Esophagus squamous epithelium (tissue), 5 donors: Measurements from ENCODE around the gene SIK1. TPM values are rescaled to one million over a fixed set of nuclear protein-coding genes. Genes with fewer than 3 reads are reported as not detected.
"Not testable (repeated sequence)": the region's sequence is repeated elsewhere in the genome, so short reads cannot be mapped to it uniquely, and the experiment has no call there.

ENCODE experiments used
- DNase-seq: peaks from one replicate; lab custom pipeline; 2025; lab: John Stamatoyannopoulos, UW
- H3K27ac ChIP-seq, 4 donors: fragments of 200-600 bp; sonication (generic); one replicate each; pipeline ENCODE4 v1.5.1; 2016 to 2019; ENCODE audit warnings: mild to moderate bottlenecking in 1 of 4
- H3K27me3 ChIP-seq, 4 donors: fragments of 200-600 bp; sonication (generic); 1 replicate in 3 of 4; 2 replicates in 1 of 4; pipeline versions ENCODE4 v1.5.1 to v1.6.0; 2017 to 2021; ENCODE audit warnings: antibody characterized with exemption in 1 of 4
- H3K36me3 ChIP-seq, 3 donors: fragments of 200-600 bp; sonication (generic); one replicate each; pipeline ENCODE4 v1.5.1; 2016 to 2019
- H3K4me1 ChIP-seq, 3 donors: fragments of 200-600 bp; sonication (generic); one replicate each; pipeline ENCODE4 v1.5.1; 2017 to 2019
- H3K4me3 ChIP-seq, 4 donors: fragments of 200-600 bp; sonication (generic); 1 replicate in 3 of 4; 2 replicates in 1 of 4; pipeline ENCODE4 v1.5.1; 2016 to 2019; ENCODE audit warnings: mild to moderate bottlenecking in 2 of 4, moderate library complexity in 1 of 4
- H3K9me3 ChIP-seq, 3 donors: fragments of 200-600 bp; sonication (generic); one replicate each; pipeline ENCODE4 v1.5.1; 2016 to 2019
- WGBS, 2 donors: methylation state at CpG; one replicate each; pipeline ENCODE4 v1.1.5; 2018; 5-methylcytosine and 5-hydroxymethylcytosine counted together
- intact Hi-C: fragments of 100-400 bp; cut with DNase I; formaldehyde crosslinking; loops from one replicate; pipeline ENCODE4 v1.15.0; 2022
- total RNA-seq, 4 donors: library from RNA; depleted of rRNA; stranded (reverse); fragments of >200 nt; gene quantifications; one replicate each; pipeline ENCODE4 v1.1.0, GENCODE V29; 2016
- donor health status: DM: yes; HTN: yes; CAD: no.

Gene SIK1
- total RNA-seq, 4 donors from 2014 or later: 0.09 to 3.6 (median 2.0) TPM

DNA sequence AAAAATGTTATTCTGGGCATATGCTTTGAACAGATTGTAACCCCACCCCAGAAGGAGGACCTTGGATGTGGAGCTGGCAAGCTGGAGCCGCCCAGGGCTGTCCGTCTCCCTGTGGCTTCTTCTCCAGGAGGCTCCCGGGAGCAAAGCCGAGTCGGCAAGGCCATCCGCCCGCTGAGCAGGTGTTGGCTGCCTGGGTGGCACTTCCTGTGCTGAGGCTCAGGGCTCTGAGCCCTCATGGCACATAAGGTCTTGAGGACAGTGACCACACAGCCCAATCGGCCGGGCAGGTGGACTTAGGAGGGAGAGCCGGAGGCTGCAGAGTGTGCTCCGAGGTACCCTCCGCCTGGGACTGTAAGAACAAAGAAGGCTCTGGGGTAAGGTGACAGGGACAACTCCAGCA, 28.8 kb upstream of the SIK1 start:
- H3K36me3 ChIP-seq, DNase-seq, H3K4me3 ChIP-seq, H3K9me3 ChIP-seq, H3K27ac ChIP-seq, H3K4me1 ChIP-seq, intact Hi-C loops, H3K27me3 ChIP-seq: not testable (repeated sequence)
- no CpG with 5 or more reads among the region's 12 CpGs for WGBS, 2 donors

DNA sequence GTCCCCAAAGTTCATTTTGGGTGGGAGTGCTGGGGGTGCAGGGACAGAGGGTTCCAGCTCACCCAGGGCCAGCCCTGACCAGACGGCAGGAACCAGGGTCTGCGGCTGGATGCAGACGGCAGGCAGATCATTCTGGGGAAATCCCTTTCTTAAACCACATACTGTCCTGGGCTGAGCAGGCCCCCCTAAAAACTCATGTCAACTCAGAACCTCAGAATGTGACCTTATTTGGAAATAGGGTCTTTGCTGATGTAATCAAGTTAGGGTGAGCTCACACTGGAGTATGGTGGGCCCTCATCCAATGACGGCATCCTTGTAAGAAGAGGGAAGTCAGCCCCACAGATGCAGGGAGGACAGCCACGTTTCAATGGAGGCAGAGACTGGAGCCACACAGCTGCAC, 27.2 kb upstream of the SIK1 start:
- H3K27ac ChIP-seq, DNase-seq, H3K4me3 ChIP-seq, H3K27me3 ChIP-seq, H3K9me3 ChIP-seq, H3K36me3 ChIP-seq, H3K4me1 ChIP-seq, intact Hi-C loops: not testable (repeated sequence)
- WGBS, 2 donors: no CpG with 5 or more reads among the region's 5 CpGs

DNA sequence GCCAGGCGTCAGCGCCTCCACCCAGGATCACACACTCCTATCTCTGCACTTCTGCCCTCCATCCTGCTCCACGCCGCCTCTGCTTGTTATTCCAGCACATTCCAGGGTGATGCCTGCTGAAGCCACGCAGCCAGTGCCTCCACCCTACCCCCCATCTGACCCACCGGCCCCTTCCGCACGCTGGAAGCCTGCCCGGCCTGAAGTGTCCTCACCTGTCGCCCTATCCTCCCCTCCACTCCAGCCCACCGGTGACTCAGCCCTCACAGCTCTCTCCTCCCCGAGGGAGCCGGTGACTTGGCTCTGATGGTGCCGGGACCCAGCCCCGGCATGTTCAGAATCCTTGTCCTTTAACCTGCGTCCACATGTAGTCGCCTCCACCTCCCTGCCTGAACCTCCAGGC, 24.9 kb upstream of the SIK1 start:
- no CpG with 5 or more reads among the region's 17 CpGs for WGBS, 2 donors
- H3K4me1 ChIP-seq, H3K4me3 ChIP-seq, intact Hi-C loops, H3K9me3 ChIP-seq, DNase-seq, H3K27ac ChIP-seq, H3K36me3 ChIP-seq, H3K27me3 ChIP-seq: not testable (repeated sequence)

DNA sequence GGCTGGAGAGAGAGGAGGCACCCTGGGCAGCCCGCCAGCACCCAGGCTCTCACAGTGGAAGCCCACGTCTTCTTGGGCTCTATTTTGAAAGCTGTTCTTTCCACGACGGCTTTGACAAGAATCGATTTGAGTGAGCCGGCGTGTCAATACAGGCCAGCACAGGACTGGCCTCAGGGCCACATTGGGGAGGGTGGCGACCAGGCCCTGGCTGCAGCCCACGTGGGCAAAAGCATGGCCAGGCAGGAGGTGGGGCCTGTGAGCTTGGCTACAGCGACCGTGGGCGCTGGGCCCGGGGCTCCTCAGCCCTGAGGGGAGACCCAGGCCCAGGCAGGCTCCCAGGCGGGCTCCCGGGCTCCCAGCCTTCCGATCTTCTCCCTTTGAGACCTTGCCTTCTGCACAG, 23.4 kb upstream of the SIK1 start:
- H3K9me3 ChIP-seq, DNase-seq, H3K4me1 ChIP-seq, H3K4me3 ChIP-seq, intact Hi-C loops, H3K36me3 ChIP-seq, H3K27ac ChIP-seq, H3K27me3 ChIP-seq: not testable (repeated sequence)
- no CpG with 5 or more reads among the region's 16 CpGs for WGBS, 2 donors

DNA sequence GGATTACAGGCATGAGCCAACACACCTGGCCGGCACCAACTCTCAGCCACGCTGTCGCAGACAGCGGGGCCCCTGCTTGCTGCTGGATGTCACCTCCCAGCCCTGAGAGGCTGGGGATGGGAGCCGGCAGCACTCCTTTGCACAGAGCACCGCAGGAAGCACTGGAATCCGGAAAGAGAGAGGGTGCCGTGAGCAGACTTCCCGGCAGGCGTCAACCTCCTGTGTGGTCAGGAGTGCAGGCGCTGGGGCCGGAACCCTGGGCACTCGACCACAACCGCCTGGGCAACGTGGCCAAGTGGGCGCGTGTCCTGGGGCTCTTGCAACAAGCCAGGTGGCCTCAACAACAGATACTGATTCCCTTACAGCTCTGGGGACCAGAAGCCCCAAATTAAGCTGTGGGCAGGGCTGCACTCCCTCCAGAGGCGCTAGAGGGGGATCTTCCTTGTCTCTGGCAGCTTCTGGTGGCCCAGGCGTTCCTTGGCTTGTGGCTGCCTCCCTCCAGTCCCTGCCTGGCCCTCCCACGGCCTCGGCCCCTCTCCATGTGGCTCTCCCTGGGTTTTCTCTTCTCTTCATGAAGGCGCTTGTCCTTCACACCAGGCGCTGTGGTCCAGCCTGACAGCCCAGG, 20.5 kb upstream of the SIK1 start:
- H3K4me3 ChIP-seq, H3K9me3 ChIP-seq, intact Hi-C loops, H3K27me3 ChIP-seq, H3K27ac ChIP-seq, DNase-seq, H3K36me3 ChIP-seq, H3K4me1 ChIP-seq: not testable (repeated sequence)
- WGBS, 2 donors: no CpG with 5 or more reads among the region's 23 CpGs

DNA sequence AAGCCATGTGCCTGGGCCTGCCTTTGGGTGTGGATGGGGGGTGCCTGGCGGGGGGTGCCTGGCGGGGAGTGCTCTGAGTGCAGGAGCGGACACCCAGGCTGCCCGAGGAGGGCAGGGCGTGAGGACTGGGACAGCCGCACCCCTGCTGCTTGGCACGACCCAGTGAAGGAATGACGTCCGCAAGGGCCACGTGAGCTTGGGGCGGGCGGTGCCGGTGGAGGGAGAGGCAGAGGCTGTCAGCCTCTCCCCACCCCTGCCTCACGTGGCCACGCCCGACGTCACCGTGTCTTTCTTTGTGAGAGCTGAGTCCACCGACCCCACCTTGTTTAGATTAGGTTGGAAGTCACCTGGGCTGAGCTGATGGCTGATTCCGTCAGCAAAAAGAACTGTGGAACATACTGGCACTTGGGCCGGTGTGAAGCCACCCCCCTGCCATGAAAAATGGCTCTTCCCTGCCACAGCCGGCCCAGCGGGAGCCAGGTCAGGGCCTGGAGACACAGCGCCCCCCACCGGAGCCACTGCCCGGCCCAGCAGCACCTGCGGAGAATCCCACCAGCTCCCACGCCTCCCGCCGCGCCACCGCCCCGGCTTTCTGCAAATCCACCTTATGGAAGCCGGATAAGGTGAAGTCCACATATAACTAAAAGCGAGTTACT, 19.5 kb upstream of the SIK1 start:
- intact Hi-C loops, H3K36me3 ChIP-seq, H3K4me1 ChIP-seq, H3K27ac ChIP-seq, H3K27me3 ChIP-seq, H3K4me3 ChIP-seq, H3K9me3 ChIP-seq, DNase-seq: not testable (repeated sequence)
- no CpG with 5 or more reads among the region's 35 CpGs for WGBS, 2 donors

DNA sequence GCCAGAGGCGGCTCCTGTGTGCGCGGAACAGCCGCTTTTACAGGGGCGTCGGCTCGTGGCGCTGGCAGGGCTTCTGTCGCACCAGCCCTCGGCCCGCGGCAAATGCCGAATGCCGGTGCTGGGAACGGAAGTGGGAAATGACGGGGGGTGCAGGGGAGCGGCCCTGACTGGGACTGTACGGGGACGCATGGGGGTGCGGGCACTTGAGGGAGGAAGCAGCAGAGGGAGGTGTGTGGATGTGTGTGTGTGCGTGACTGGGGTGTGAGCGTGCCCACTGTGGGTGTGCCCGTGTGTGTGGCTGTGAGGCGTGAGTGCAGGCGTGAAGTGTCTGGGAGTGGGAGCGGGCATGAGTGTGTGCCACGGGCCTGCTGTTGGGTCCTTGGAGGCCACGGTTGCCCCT, 17.6 kb upstream of the SIK1 start:
- H3K27ac ChIP-seq, intact Hi-C loops, H3K4me3 ChIP-seq, H3K36me3 ChIP-seq, H3K27me3 ChIP-seq, H3K9me3 ChIP-seq, DNase-seq, H3K4me1 ChIP-seq: not testable (repeated sequence)
- WGBS, 2 donors: no CpG with 5 or more reads among the region's 28 CpGs

DNA sequence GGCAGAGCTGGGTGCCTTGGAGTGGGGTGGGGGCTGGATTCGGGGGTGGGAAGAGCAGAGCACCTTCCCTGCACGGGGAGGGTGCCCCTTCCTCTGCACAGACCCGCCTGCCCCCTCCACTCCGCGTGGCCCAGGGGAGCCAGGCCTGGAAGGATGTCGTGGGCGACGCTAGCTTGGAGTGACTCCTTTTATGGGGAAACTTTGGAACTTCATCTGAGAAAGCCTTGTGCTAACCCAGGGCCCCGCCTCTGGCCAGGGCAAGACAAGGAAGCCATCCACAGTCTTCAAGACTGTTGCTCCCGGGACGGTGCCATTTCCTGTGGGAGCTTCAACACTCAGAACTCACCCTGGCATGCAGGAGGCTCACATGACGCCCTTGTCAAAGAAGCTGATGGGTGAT, 15.6 kb upstream of the SIK1 start:
- H3K36me3 ChIP-seq, H3K4me3 ChIP-seq, H3K4me1 ChIP-seq, DNase-seq, H3K27ac ChIP-seq, H3K27me3 ChIP-seq, intact Hi-C loops, H3K9me3 ChIP-seq: not testable (repeated sequence)
- no CpG with 5 or more reads among the region's 12 CpGs for WGBS, 2 donors

DNA sequence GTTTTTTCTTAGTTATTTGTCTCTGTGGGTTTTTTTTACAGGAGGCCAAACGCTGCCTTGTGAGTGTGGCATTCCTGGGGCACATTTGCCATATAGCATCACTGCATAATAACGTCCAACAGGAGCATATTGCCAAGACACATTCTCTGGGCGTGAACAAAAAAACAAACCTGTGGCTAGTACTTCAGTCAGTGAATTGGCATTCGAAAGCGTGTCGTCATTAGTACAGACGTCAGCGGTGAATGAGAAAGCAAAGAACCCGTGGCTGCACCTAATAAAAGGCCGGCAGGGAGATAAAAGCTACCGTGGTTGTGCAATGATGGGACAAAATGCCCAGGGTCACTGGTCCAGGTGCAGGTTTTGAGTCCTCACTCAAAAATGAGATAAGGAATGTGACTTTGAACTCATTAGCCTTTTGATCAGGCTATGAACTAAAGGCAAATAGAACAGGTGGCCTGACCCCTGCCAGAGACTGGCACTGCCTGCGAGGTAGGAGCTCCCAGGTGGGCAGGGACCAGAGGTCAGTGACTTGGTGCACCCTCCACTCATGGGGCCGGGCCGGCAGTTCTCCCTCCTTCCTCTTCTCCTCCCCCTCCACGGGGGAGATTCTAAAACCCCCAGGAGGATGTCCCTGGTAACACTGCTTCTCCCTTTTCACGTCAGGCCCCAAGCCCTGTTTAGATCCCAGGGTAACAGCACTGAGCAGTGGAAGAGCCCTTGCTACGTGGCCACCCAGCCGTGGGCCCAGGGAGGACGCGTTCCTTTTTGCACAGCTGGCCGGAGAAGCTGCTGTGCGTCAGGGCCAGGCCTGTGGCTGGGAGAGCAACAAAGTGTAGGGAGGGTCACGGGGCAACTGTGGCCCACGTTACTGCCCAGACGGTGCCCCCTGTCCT, 14.2 kb upstream of the SIK1 start:
- intact Hi-C loops, DNase-seq, H3K4me1 ChIP-seq, H3K36me3 ChIP-seq, H3K4me3 ChIP-seq, H3K27ac ChIP-seq, H3K27me3 ChIP-seq, H3K9me3 ChIP-seq: not testable (repeated sequence)
- WGBS, 2 donors: no CpG with 5 or more reads among the region's 25 CpGs

DNA sequence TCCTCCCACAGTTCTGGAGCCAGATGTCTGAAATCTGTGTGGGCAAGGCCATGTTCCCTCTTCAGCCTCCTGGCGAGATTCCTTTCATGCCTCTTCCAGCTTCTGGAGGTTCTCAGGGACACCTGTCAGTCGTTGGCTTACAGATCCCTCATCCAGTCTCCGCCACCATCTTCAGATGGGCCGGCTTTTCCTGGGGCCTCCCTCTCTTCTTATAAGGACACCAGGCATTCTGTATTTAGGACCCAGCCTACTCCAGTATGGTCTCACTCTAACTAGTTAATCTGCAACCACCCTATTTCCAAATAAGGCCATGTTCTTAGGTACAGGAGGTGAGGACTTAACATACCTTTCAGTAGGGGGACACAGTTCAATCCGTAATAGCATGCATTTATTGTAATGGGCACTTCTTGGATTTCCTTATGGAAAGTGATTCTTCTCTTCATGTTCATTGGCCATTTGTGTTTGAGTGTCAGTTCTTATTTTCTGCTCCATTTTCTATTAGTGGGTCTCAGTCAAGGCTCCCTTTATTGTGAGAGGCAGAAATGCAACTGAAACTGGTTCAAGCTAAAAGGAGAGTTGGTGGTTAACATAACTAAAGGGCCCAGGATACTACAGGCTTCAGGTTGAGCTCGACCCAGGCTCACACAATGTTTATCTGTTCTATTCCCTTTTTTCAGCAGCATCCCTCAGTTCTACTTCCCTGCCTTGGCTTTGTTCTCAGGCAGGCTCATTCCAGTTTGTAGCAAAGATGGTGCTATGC, 12.6 kb upstream of the SIK1 start:
- WGBS, 2 donors: 100% methylated on average over 1 of the region's 6 CpGs; no CpG with 5 or more reads in 1 of the 2 donors
- intact Hi-C loops, H3K9me3 ChIP-seq, H3K4me3 ChIP-seq, H3K27me3 ChIP-seq, H3K36me3 ChIP-seq, H3K27ac ChIP-seq, DNase-seq, H3K4me1 ChIP-seq: not testable (repeated sequence)

DNA sequence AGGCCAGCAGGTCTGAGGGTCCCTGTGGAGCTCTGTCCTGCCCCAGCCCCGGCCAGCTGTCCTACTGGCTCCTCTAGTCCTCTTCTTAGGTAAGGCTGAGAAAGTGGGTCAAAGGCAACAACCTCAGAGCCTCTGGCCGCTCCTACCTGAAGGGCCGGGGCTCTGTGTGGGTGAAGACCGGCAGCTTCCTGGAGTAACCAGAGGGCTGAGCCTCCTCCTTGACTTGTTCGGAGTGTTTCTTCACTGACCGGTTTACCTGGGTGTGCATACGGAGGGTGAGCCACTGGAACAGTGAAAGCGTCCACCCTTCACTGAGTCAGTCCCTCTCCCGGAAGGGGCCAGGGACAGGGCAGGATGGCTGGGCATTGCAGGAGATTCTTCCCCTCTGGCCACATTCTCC, 9.3 kb upstream of the SIK1 start:
- H3K4me3 ChIP-seq, H3K27ac ChIP-seq, H3K36me3 ChIP-seq, H3K27me3 ChIP-seq, DNase-seq, intact Hi-C loops, H3K9me3 ChIP-seq, H3K4me1 ChIP-seq: not testable (repeated sequence)
- WGBS, 2 donors: no CpG with 5 or more reads among the region's 9 CpGs

DNA sequence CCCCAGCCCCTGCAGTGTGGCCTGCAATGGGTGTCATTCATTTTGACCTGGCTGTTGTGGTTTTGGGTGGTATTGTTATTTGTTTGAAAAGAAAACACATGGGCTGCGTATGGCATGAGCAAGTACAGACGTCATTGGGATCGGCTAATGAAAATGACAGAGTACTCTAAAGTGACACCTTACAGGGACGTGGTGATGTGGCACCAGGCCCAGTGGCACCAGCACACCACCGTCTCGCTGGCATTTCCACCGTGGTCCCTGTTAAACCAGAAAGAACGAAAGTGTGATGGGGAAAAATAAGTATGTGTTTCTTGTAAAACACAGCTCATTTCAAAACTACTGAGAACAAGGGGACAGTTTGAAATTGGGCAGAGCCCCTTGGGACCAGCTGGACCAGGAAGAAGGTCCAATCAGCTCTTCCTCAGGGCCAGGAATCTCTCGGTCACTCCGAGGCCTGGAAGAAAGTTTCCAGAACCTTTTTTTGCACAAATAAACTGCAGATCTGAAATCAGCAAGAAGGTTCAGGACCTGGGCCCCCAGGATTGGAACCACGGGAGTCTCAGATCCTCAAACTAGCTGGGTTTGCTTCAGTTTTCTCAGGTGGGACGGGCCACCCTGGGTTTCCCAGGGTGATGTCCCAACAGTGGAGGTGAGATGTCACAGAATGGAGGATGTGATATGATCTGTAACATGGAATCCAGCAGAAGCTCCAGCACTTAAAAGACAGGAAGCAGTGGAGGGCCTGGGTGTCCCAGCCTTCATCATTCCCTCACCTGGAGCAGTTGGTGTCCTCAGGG, 6.6 kb upstream of the SIK1 start:
- H3K4me1 ChIP-seq, H3K4me3 ChIP-seq, H3K27ac ChIP-seq, H3K9me3 ChIP-seq, DNase-seq, intact Hi-C loops, H3K36me3 ChIP-seq, H3K27me3 ChIP-seq: not testable (repeated sequence)
- WGBS, 2 donors: no CpG with 5 or more reads among the region's 12 CpGs
